Prostate gland (tissue), 2 donors: ENCODE measurements around the gene SNRNP48.

Source experiments
- CTCF ChIP-seq, 4 experiments: fragments of 200-600 bp in 2 of 4; fragments of 450-650 bp in 2 of 4; sonication (generic) in 2 of 4; IDR thresholded peaks; 1 replicate in 3 of 4; 2 replicates in 1 of 4; pipeline ENCODE4 v1.5.1; 2016 to 2019; ENCODE audit warnings: antibody characterized with exemption in 4 of 4, mild to moderate bottlenecking in 2 of 4, moderate library complexity in 2 of 4
- POLR2A ChIP-seq: fragments of 450-650 bp; IDR thresholded peaks from one replicate; pipeline ENCODE4 v1.6.1; 2016; ENCODE audit warnings: antibody characterized with exemption, mild to moderate bottlenecking
- POLR2AphosphoS5 ChIP-seq: sonication (generic); formaldehyde crosslinking; IDR thresholded peaks from one replicate; pipeline ENCODE4 v1.6.1; 2017; ENCODE audit warnings: antibody characterized with exemption

- TF ChIP-seq CTCF (IDR thresholded peaks at IDR 0.05) (no peak), POLR2A (no peak), POLR2AphosphoS5 (no peak)
These were observed 3.2 kb downstream of the SNRNP48 start for GRCh38 chr6:7593229-7593628.
